KMS-11 (cell line): ENCODE results near the gene CCBE1.

ENCODE experiments used
- H2AFZ ChIP-seq: fragments of 200-600 bp; sonication (generic); 2 replicates; pipeline ENCODE4 v1.6.1; 2016; ENCODE audit warnings: antibody characterized with exemption, mixed run types, low read depth
- H3K27ac ChIP-seq: fragments of 200-600 bp; sonication (generic); 2 replicates; pipeline ENCODE4 v1.6.1; 2016; ENCODE audit warnings: mild to moderate bottlenecking, mixed run types
- H3K27me3 ChIP-seq: fragments of 200-600 bp; sonication (generic); 2 replicates; pipeline ENCODE4 v1.6.1; 2017; ENCODE audit warnings: mild to moderate bottlenecking, low read depth, mixed run types, moderate library complexity; ENCODE audit not compliant: insufficient read depth
- H3K36me3 ChIP-seq: fragments of 200-600 bp; sonication (generic); 2 replicates; pipeline ENCODE4 v1.6.1; 2017; ENCODE audit warnings: mild to moderate bottlenecking, mixed run types; ENCODE audit not compliant: insufficient read depth
- H3K4me1 ChIP-seq: fragments of 200-600 bp; sonication (generic); 2 replicates; pipeline ENCODE4 v1.6.1; 2016; ENCODE audit warnings: mild to moderate bottlenecking, low read depth, mixed run types; ENCODE audit not compliant: poor library complexity, severe bottlenecking
- H3K4me2 ChIP-seq: fragments of 200-600 bp; sonication (generic); 2 replicates; pipeline ENCODE4 v1.7.0; 2016; ENCODE audit warnings: mild to moderate bottlenecking, mixed run types
- H3K4me3 ChIP-seq: fragments of 200-600 bp; sonication (generic); IDR thresholded peaks from 2 replicates; pipeline ENCODE4 v1.6.1; 2017; ENCODE audit warnings: low read depth, low read length, mixed read lengths; ENCODE audit not compliant: insufficient read depth
- H3K79me2 ChIP-seq: fragments of 200-600 bp; sonication (generic); 2 replicates; pipeline ENCODE4 v1.6.1; 2016; ENCODE audit warnings: low read depth, mixed run types; ENCODE audit not compliant: insufficient read depth
- H3K9ac ChIP-seq: fragments of 200-600 bp; sonication (generic); 2 replicates; pipeline ENCODE4 v1.6.1; 2016; ENCODE audit warnings: mild to moderate bottlenecking, mixed run types
- H4K20me1 ChIP-seq: fragments of 200-600 bp; sonication (generic); 2 replicates; pipeline ENCODE4 v1.6.1; 2016; ENCODE audit warnings: mild to moderate bottlenecking, mixed run types; ENCODE audit not compliant: insufficient read depth
- CTCF ChIP-seq: fragments of 200-600 bp; sonication (generic); conservative IDR thresholded peaks from 2 replicates; pipeline ENCODE4 v1.6.1; 2017; ENCODE audit warnings: low read depth, mild to moderate bottlenecking, antibody characterized with exemption, low read length, moderate library complexity, mixed read lengths

The CCBE1 gene

GRCh38 chr18:59690996-59691395 lies 6.2 kb downstream of the CCBE1 start:
- no peaks in the 10 kb centered on the region for H3K27me3 ChIP-seq
- no peak overlapping the region for H2AFZ ChIP-seq
- H4K20me1 ChIP-seq = no peaks in the 10 kb centered on the region
- no peaks in the 10 kb centered on the region for H3K36me3 ChIP-seq
- TF ChIP-seq CTCF = no peak
- peaks cover 45% of the 10 kb centered on the region for H3K4me1 ChIP-seq
- H3K4me2 ChIP-seq = peak overlapping the region; percentile 36
- H3K79me2 ChIP-seq = no peaks in the 10 kb centered on the region
- H3K4me3 ChIP-seq = no peak overlapping the region
- H3K9ac ChIP-seq = no peak overlapping the region
- H3K27ac ChIP-seq = peak overlapping the region; percentile 13; the same call in 1 of the 2 replicates

DNA sequence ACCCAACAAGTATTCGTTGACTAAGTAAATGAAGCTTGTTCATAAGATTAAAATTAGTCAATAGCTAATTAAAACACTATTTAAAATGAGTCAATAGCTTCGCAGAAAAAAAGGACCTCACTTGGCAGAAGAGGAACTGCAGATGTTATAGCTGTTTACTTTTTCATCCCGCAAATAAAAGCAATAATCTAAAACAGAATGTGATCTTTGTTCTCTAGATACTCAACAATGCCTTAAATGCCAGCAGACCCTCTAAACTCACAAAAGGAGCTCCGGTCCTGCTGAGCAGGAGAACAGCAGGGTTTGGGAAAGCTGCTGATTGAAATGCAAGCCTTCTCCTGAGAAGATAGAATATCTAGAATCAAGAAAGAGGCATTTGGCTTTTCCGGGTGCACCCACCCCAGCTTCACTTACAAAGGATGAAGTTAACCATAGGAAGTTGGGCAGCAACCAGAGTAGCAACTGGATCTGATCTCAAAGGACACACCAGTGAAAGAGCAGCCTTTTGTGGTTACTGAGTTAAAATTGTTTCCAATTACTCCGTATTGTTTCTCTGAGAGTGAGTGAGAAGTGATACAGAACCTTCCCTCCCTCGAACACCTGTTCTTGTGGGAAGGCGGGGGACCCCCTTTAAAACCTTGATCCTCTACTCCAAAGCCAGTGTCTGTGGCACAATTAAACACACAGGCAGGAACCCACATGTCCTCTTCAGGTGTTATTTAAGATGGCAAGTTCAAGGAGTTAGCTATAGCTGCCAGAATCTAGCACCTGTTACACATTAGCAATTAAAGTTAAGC lies 6.8 kb downstream of the CCBE1 start:
- Histone ChIP-seq H3K4me2 (peak overlapping the region; percentile 36), H3K79me2 (no peaks in the 10 kb centered on the region), H4K20me1 (no peaks in the 10 kb centered on the region), H3K27ac (peak overlapping the region; percentile 13; the same call in 1 of the 2 replicates), H3K4me1 (peaks cover 52% of the 10 kb centered on the region), H3K36me3 (no peaks in the 10 kb centered on the region), H3K4me3 (no peak overlapping the region), H2AFZ (no peak overlapping the region), H3K9ac (no peak overlapping the region), H3K27me3 (no peaks in the 10 kb centered on the region)
- TF ChIP-seq CTCF = no peak

GRCh38 chr18:59689756-59690155 lies 7.5 kb downstream of the CCBE1 start:
- Histone ChIP-seq H3K4me3 (no peak overlapping the region), H3K79me2 (no peaks in the 10 kb centered on the region), H2AFZ (no peak overlapping the region), H3K36me3 (no peaks in the 10 kb centered on the region), H3K4me1 (peaks cover 53% of the 10 kb centered on the region), H3K27me3 (no peaks in the 10 kb centered on the region), H3K27ac (no peak overlapping the region; the same call in 1 of the 2 replicates), H4K20me1 (no peaks in the 10 kb centered on the region), H3K4me2 (peak overlapping the region; percentile 36; the same call in 1 of the 2 replicates), H3K9ac (no peak overlapping the region)
- no peak for TF ChIP-seq CTCF

GRCh38 chr18:59686260-59686659 lies 11.0 kb downstream of the CCBE1 start:
- Histone ChIP-seq H3K36me3 (no peaks in the 10 kb centered on the region), H3K79me2 (no peaks in the 10 kb centered on the region), H3K27ac (no peak overlapping the region; the same call in 1 of the 2 replicates), H2AFZ (no peak overlapping the region), H3K27me3 (no peaks in the 10 kb centered on the region), H4K20me1 (no peaks in the 10 kb centered on the region), H3K4me1 (peaks cover 45% of the 10 kb centered on the region), H3K4me3 (no peak overlapping the region), H3K9ac (no peak overlapping the region), H3K4me2 (peak overlapping the region; percentile 2; the same call in 1 of the 2 replicates)
- no peak for TF ChIP-seq CTCF
